ENCODE measurements around the gene GSPT1.
"Not testable (repeated sequence)": the region's sequence is repeated elsewhere in the genome, so short reads cannot be mapped to it uniquely, and the experiment has no call there.

GRCh38 chr16:11927350-11927749, 11.6 kb upstream of the GSPT1 start:
- TF ChIP-seq CTCF (IDR thresholded peaks at IDR 0.05); EZH2 (IDR thresholded peaks at IDR 0.05; ENCODE audit: borderline replicate concordance, insufficient read depth, low read depth, low read length, poor library complexity, severe bottlenecking): not testable (repeated sequence)

Data from B cell (primary cell).